Fibroblast of lung (primary cell): Measurements from ENCODE around the gene DRC7. TPM values are rescaled to one million over a fixed set of nuclear protein-coding genes. Genes with fewer than 3 reads are reported as not detected.

ENCODE experiments used
- DNase-seq, 2 donors: peaks; one replicate each; pipeline versions ENCODE4 v3.0.0 to v3.0.0-alpha.2; 2010; ENCODE audit warnings: low read depth in 2 of 2
- H2AFZ ChIP-seq: 2 replicates; pipeline ENCODE4 v1.5.1; 2012; ENCODE audit warnings: low read length, control low read depth, inconsistent platforms
- H3K27ac ChIP-seq: 2 replicates; pipeline ENCODE4 v1.5.1; 2011; ENCODE audit warnings: low read length, control low read depth; ENCODE audit not compliant: insufficient read depth
- H3K27me3 ChIP-seq: 2 replicates; pipeline ENCODE4 v1.5.1; 2011; ENCODE audit warnings: mild to moderate bottlenecking, low read length; ENCODE audit not compliant: control insufficient read depth, insufficient read depth
- H3K36me3 ChIP-seq: 2 replicates; pipeline ENCODE4 v1.5.1; 2011; ENCODE audit warnings: low read length; ENCODE audit not compliant: control insufficient read depth, insufficient read depth
- H3K4me1 ChIP-seq: 2 replicates; pipeline ENCODE4 v1.5.1; 2011; ENCODE audit warnings: low read length; ENCODE audit not compliant: control insufficient read depth, insufficient read depth; ENCODE audit errors: extremely low read depth
- H3K4me2 ChIP-seq: 2 replicates; pipeline ENCODE4 v1.5.1; 2011; ENCODE audit warnings: low read length, control low read depth; ENCODE audit not compliant: insufficient read depth; ENCODE audit errors: extremely low read depth
- H3K4me3 ChIP-seq, 4 experiments: fragments of 200-600 bp in 1 of 4; sonication (generic) in 1 of 4; replicated peaks in 1 of 4; 2 replicates each; pipeline ENCODE4 v1.5.1; 2011 to 2016; ENCODE audit warnings: low read length in 4 of 4, low read depth in 3 of 4, mild to moderate bottlenecking in 3 of 4, control low read depth in 2 of 4, inconsistent platforms in 1 of 4, mixed read lengths in 1 of 4; ENCODE audit not compliant: insufficient read depth in 1 of 4; ENCODE audit errors: control extremely low read depth in 1 of 4
- H3K79me2 ChIP-seq: 2 replicates; pipeline ENCODE4 v1.5.1; 2012; ENCODE audit warnings: mild to moderate bottlenecking, low read length, inconsistent platforms; ENCODE audit not compliant: control insufficient read depth, insufficient read depth
- H3K9ac ChIP-seq: 2 replicates; pipeline ENCODE4 v1.5.1; 2011; ENCODE audit warnings: mild to moderate bottlenecking, low read length, control low read depth; ENCODE audit not compliant: insufficient read depth
- H3K9me3 ChIP-seq: 2 replicates; pipeline ENCODE4 v1.5.1; 2012; ENCODE audit warnings: low read depth, low read length; ENCODE audit not compliant: control insufficient read depth, insufficient read depth
- H4K20me1 ChIP-seq: 2 replicates; pipeline ENCODE4 v1.5.1; 2011; ENCODE audit warnings: low read length; ENCODE audit not compliant: control insufficient read depth, insufficient read depth; ENCODE audit errors: extremely low read depth
- CTCF ChIP-seq, 2 donors: IDR thresholded peaks in 1 of 2; conservative IDR thresholded peaks in 1 of 2; 1 replicate in 1 of 2; 2 replicates in 1 of 2; pipeline ENCODE4 v1.5.1; 2011 to 2012; ENCODE audit warnings: low read length in 2 of 2, control low read depth in 1 of 2, inconsistent platforms in 1 of 2, low read depth in 1 of 2, mild to moderate bottlenecking in 1 of 2
- EZH2 ChIP-seq: IDR thresholded peaks from 2 replicates; pipeline ENCODE4 v1.5.1; 2012; ENCODE audit warnings: low read length, control low read depth, mild to moderate bottlenecking; ENCODE audit errors: missing control alignments
- polyA plus RNA-seq, 2 donors: library from polyadenylated mRNA; depleted of rRNA in 1 of 2; stranded (reverse) in 1 of 2; unstranded in 1 of 2; fragments of >200 nt; gene quantifications; 2 replicates each; pipeline ENCODE4 v1.2.1, GENCODE V29; 2011 to 2012; ENCODE audit warnings: missing spikeins in 1 of 2
- total RNA-seq: library from RNA; depleted of rRNA; stranded (reverse); fragments of >200 nt; gene quantifications from 2 replicates; pipeline ENCODE4 v1.2.1, GENCODE V29; 2014

DRC7 gene
- total and polyA plus RNA-seq, 2 donors (not counting 1 experiment from before 2014, with no cell fraction given): not detected

- Histone ChIP-seq H3K4me1 (no peaks in the 10 kb centered on the region), H3K36me3 (no peaks in the 10 kb centered on the region), H4K20me1 (no peaks in the 10 kb centered on the region), H3K27me3 (peaks cover 11% of the 10 kb centered on the region), H3K9me3 (no peaks in the 10 kb centered on the region), H3K79me2 (no peaks in the 10 kb centered on the region), H3K4me3 (no peak overlapping the region), H3K9ac (no peak overlapping the region), H3K4me2 (no peak overlapping the region), H2AFZ (no peak overlapping the region), H3K27ac (no peak overlapping the region)
- no peak for TF ChIP-seq CTCF (conservative IDR thresholded peaks at IDR 0.05 in 1 of 2, IDR thresholded peaks at IDR 0.05 in 1 of 2; ENCODE audit: low read depth in 1 of 2, low read length in 2 of 2)
- TF ChIP-seq EZH2: no peak
- no peak for DNase-seq
These were observed 10.7 kb upstream of the DRC7 start for GRCh38 chr16:57683636-57684545.

GRCh38 chr16:57684626-57685358, 9.8 kb upstream of the DRC7 start:
- H3K9me3 ChIP-seq: no peaks in the 10 kb centered on the region
- no peak overlapping the region for H3K9ac ChIP-seq
- H2AFZ ChIP-seq: no peak overlapping the region
- no peak for DNase-seq
- H3K27ac ChIP-seq: no peak overlapping the region
- TF ChIP-seq EZH2 (no peak), CTCF (conservative IDR thresholded peaks at IDR 0.05 in 1 of 2, IDR thresholded peaks at IDR 0.05 in 1 of 2; ENCODE audit: low read depth in 1 of 2, low read length in 2 of 2) (no peak)
- H3K36me3 ChIP-seq: no peaks in the 10 kb centered on the region
- peaks cover 13% of the 10 kb centered on the region for H3K27me3 ChIP-seq
- no peak overlapping the region for H3K4me2 ChIP-seq
- H3K4me1 ChIP-seq: no peaks in the 10 kb centered on the region
- H3K79me2 ChIP-seq: no peaks in the 10 kb centered on the region
- H4K20me1 ChIP-seq: no peaks in the 10 kb centered on the region
- H3K4me3 ChIP-seq: no peak overlapping the region

- Histone ChIP-seq H3K4me2 (no peak overlapping the region), H3K36me3 (no peaks in the 10 kb centered on the region), H3K27me3 (peaks cover 13% of the 10 kb centered on the region), H3K9me3 (no peaks in the 10 kb centered on the region), H4K20me1 (no peaks in the 10 kb centered on the region), H3K27ac (no peak overlapping the region), H3K9ac (no peak overlapping the region), H3K79me2 (no peaks in the 10 kb centered on the region), H3K4me3 (no peak overlapping the region), H2AFZ (no peak overlapping the region), H3K4me1 (no peaks in the 10 kb centered on the region)
- no peak for DNase-seq
- no peak for TF ChIP-seq CTCF (conservative IDR thresholded peaks at IDR 0.05 in 1 of 2, IDR thresholded peaks at IDR 0.05 in 1 of 2; ENCODE audit: low read depth in 1 of 2, low read length in 2 of 2)
- no peak for TF ChIP-seq EZH2
These were observed 9.0 kb upstream of the DRC7 start for GRCh38 chr16:57685633-57686032.
